PFSK-1 (cell line): ENCODE results near the gene INPP5A.

Source experiments
- FOXP2 ChIP-seq: optimal IDR thresholded peaks from 2 replicates; pipeline ENCODE3; 2011; ENCODE audit warnings: borderline replicate concordance, control low read depth, inconsistent platforms; ENCODE audit not compliant: insufficient read depth; ENCODE audit errors: extremely low read length, extremely low read depth
- POLR2AphosphoS5 ChIP-seq: IDR thresholded peaks from 2 replicates; pipeline ENCODE4 v1.6.1; 2012; ENCODE audit warnings: low read depth, mild to moderate bottlenecking, control low read depth, low read length, moderate library complexity
- SIN3A ChIP-seq: IDR thresholded peaks from 2 replicates; pipeline ENCODE4 v1.6.1; 2012; ENCODE audit warnings: mild to moderate bottlenecking, low read length, moderate library complexity, borderline replicate concordance; ENCODE audit not compliant: insufficient read depth
- TAF1 ChIP-seq: IDR thresholded peaks from 2 replicates; pipeline ENCODE4 v1.6.1; 2012; ENCODE audit warnings: low read length, control low read depth, borderline replicate concordance; ENCODE audit not compliant: insufficient read depth
- TF ChIP-seq, protein P1 (sequence below), 2 experiments: IDR thresholded peaks; 2 replicates each; pipeline versions ENCODE4 v1.6.1 to v1.8.0; 2011 to 2012; ENCODE audit warnings: low read depth in 2 of 2, low read length in 2 of 2, control low read depth in 1 of 2, inconsistent platforms in 1 of 2, mild to moderate bottlenecking in 1 of 2, moderate library complexity in 1 of 2; ENCODE audit not compliant: insufficient read depth in 1 of 2

DNA sequence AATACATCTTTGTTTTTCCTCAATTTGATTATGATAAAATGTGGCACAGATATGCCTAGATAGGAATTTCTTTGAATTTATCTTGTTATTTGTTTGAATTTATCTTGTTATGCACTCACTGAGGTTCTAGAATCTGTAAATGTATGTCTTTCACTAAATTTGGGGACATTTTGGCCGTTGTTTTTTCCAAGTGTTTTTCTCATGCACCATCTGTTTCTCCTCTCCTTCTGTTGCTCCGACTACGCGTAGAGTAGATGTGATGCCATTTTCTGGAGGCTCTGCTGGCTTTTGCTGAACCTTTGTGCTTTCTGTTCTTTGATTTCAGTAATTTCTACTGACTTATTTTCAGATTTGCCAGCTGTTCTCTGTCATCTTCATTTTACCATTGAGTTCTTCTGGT lies 101.9 kb downstream of the INPP5A start:
- TF ChIP-seq, protein P1, sequence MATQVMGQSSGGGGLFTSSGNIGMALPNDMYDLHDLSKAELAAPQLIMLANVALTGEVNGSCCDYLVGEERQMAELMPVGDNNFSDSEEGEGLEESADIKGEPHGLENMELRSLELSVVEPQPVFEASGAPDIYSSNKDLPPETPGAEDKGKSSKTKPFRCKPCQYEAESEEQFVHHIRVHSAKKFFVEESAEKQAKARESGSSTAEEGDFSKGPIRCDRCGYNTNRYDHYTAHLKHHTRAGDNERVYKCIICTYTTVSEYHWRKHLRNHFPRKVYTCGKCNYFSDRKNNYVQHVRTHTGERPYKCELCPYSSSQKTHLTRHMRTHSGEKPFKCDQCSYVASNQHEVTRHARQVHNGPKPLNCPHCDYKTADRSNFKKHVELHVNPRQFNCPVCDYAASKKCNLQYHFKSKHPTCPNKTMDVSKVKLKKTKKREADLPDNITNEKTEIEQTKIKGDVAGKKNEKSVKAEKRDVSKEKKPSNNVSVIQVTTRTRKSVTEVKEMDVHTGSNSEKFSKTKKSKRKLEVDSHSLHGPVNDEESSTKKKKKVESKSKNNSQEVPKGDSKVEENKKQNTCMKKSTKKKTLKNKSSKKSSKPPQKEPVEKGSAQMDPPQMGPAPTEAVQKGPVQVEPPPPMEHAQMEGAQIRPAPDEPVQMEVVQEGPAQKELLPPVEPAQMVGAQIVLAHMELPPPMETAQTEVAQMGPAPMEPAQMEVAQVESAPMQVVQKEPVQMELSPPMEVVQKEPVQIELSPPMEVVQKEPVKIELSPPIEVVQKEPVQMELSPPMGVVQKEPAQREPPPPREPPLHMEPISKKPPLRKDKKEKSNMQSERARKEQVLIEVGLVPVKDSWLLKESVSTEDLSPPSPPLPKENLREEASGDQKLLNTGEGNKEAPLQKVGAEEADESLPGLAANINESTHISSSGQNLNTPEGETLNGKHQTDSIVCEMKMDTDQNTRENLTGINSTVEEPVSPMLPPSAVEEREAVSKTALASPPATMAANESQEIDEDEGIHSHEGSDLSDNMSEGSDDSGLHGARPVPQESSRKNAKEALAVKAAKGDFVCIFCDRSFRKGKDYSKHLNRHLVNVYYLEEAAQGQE (IDR thresholded peaks at IDR 0.05; ENCODE audit: insufficient read depth in 1 of 2, low read depth in 2 of 2, low read length in 2 of 2) = no peak
- TF ChIP-seq POLR2AphosphoS5 = no peak
- no peak for TF ChIP-seq SIN3A
- no peak for TF ChIP-seq TAF1
- no peak for TF ChIP-seq FOXP2
